ENCODE data around the gene TWSG1. TPM values are rescaled to one million over a fixed set of nuclear protein-coding genes. Genes with fewer than 3 reads are reported as not detected.
"Not testable (repeated sequence)": the region's sequence is repeated elsewhere in the genome, so short reads cannot be mapped to it uniquely, and the experiment has no call there.

Gene TWSG1
- total RNA-seq, 2 donors from 2014 or later: 30.7 to 31.4 TPM

DNA sequence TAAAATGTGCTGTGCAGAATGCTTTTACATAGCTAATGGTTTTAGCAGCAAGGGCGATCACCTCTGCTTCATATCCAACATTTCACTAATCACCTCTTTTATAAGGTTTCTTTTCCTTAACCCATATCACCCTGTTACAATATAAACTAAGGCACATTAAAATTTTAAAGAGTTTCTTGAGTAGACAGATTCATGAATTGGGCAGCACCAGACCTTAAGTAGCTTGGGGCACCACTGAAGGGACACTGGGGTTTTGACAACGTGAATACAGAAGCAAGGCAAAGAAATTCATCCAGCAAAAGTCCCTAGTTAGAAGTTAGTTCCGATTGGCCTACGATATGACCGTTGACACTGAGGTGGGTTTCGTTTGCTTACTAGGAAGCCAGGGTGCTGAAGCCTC is 96.7 kb downstream of the TWSG1 start:
- H3K4me3 Mint-ChIP-seq: no peak overlapping the region
- Histone ChIP-seq H3K9me3 (ENCODE audit: control insufficient read depth, low read length) (peaks cover 7% of the 10 kb centered on the region), H3K27me3 (ENCODE audit: control insufficient read depth, insufficient read depth, low read length, poor library complexity, severe bottlenecking) (no peaks in the 10 kb centered on the region), H3K4me3 (ENCODE audit: low read length) (no peak overlapping the region), H3K9ac (ENCODE audit: extremely low read depth, low read length, poor library complexity, severe bottlenecking) (no peak overlapping the region), H3K36me3 (ENCODE audit: control insufficient read depth, insufficient read depth, low read length) (no peaks in the 10 kb centered on the region), H3K27ac (ENCODE audit: low read depth, low read length) (no peak overlapping the region), H3K4me1 (ENCODE audit: control insufficient read depth, insufficient read depth, low read length) (no peaks in the 10 kb centered on the region)
- H3K27ac Mint-ChIP-seq: no peak overlapping the region
- peaks cover 11% of the 10 kb centered on the region for H3K9me3 Mint-ChIP-seq
- H3K4me1 Mint-ChIP-seq: peaks cover 4% of the 10 kb centered on the region
- H3K36me3 Mint-ChIP-seq (ENCODE audit: low read depth): peaks cover 3% of the 10 kb centered on the region
- TF ChIP-seq, protein P1, sequence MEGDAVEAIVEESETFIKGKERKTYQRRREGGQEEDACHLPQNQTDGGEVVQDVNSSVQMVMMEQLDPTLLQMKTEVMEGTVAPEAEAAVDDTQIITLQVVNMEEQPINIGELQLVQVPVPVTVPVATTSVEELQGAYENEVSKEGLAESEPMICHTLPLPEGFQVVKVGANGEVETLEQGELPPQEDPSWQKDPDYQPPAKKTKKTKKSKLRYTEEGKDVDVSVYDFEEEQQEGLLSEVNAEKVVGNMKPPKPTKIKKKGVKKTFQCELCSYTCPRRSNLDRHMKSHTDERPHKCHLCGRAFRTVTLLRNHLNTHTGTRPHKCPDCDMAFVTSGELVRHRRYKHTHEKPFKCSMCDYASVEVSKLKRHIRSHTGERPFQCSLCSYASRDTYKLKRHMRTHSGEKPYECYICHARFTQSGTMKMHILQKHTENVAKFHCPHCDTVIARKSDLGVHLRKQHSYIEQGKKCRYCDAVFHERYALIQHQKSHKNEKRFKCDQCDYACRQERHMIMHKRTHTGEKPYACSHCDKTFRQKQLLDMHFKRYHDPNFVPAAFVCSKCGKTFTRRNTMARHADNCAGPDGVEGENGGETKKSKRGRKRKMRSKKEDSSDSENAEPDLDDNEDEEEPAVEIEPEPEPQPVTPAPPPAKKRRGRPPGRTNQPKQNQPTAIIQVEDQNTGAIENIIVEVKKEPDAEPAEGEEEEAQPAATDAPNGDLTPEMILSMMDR (conservative IDR thresholded peaks at IDR 0.05): no peak
- 98% methylated on average over 6 of the region's 6 CpGs for WGBS, 2 experiments (ENCODE audit: insufficient coverage in 1 of 2, insufficient read length in 1 of 2)
- no peaks in the 10 kb centered on the region for H3K27me3 Mint-ChIP-seq (ENCODE audit: insufficient read depth)
- DNase-seq: no peak

DNA sequence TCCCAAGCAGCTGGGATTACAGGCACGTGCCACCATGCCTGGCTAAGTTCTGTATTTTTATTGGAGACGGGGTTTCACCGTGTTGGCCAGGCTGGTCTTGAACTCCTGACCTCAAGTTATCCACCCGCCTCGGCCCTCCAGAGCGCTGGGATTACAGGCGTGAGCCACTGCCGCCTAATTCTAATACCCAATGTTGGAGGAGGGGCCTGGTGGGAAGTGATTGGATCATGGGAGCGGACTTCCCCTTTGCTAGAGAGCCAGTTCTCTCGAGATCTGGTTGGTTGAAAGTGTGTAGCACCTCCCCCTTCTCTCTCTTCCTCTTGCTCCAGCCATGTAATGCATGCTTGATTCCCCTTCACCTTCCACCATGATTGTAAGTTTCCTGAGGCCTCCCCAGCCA is 98.5 kb downstream of the TWSG1 start:
- H3K9ac ChIP-seq (ENCODE audit: extremely low read depth, low read length, poor library complexity, severe bottlenecking): not testable (repeated sequence)

DNA sequence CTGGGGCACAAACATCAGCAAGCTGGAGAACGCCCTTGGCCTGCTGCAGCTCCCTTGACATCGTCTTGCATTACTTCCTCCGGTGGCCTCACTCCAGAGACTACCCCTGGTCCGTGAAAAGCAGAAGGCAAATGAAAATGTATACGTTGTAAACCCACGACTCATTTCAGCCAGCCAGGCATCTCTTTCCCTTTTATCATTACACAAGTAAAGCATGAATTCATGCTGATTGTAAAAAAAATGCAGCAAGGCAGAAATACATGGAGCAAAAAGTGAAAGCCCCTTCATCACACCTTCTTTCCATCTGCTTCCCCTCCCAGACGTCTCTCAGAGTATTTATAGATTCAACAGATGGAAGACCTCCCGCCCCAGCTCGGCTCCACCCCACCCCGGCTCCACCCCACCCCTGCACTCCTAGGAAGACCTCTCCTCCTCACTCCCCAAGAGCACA is 99.1 kb downstream of the TWSG1 start:
- WGBS, 2 experiments (ENCODE audit: insufficient coverage in 1 of 2, insufficient read length in 1 of 2): 86 to 88% methylated on average over 6 to 8 of the region's 10 CpGs
- Histone ChIP-seq H3K9me3 (ENCODE audit: control insufficient read depth, low read length) (peaks cover 7% of the 10 kb centered on the region), H3K27ac (ENCODE audit: low read depth, low read length) (peak overlapping the region; percentile 98), H3K36me3 (ENCODE audit: control insufficient read depth, insufficient read depth, low read length) (no peaks in the 10 kb centered on the region), H3K4me1 (ENCODE audit: control insufficient read depth, insufficient read depth, low read length) (no peaks in the 10 kb centered on the region), H3K9ac (ENCODE audit: extremely low read depth, low read length, poor library complexity, severe bottlenecking) (no peak overlapping the region), H3K4me3 (ENCODE audit: low read length) (no peak overlapping the region), H3K27me3 (ENCODE audit: control insufficient read depth, insufficient read depth, low read length, poor library complexity, severe bottlenecking) (no peaks in the 10 kb centered on the region)
- Mint-ChIP-seq H3K4me3 (no peak overlapping the region), H3K36me3 (ENCODE audit: low read depth) (peaks cover 3% of the 10 kb centered on the region), H3K27me3 (ENCODE audit: insufficient read depth) (no peaks in the 10 kb centered on the region), H3K27ac (no peak overlapping the region), H3K4me1 (peaks cover 5% of the 10 kb centered on the region), H3K9me3 (peaks cover 11% of the 10 kb centered on the region)
- DNase-seq: no peak
- TF ChIP-seq, protein P1 (conservative IDR thresholded peaks at IDR 0.05): no peak

More for the DNA sequence above, 98.5 kb downstream of the TWSG1 start:
- H3K27ac Mint-ChIP-seq; H3K9me3 ChIP-seq (ENCODE audit: control insufficient read depth, low read length); H3K4me3 Mint-ChIP-seq; H3K4me1 ChIP-seq (ENCODE audit: control insufficient read depth, insufficient read depth, low read length); H3K4me1 Mint-ChIP-seq; H3K4me3 ChIP-seq (ENCODE audit: low read length); DNase-seq; H3K27me3 Mint-ChIP-seq (ENCODE audit: insufficient read depth); H3K27me3 ChIP-seq (ENCODE audit: control insufficient read depth, insufficient read depth, low read length, poor library complexity, severe bottlenecking); H3K36me3 Mint-ChIP-seq (ENCODE audit: low read depth); H3K36me3 ChIP-seq (ENCODE audit: control insufficient read depth, insufficient read depth, low read length): not testable (repeated sequence)
- H3K27ac ChIP-seq (ENCODE audit: low read depth, low read length): peak overlapping the region; percentile 98
- WGBS, 2 experiments (ENCODE audit: insufficient coverage in 1 of 2, insufficient read length in 1 of 2): 93 to 97% methylated on average over 5 to 10 of the region's 10 CpGs
- H3K9me3 Mint-ChIP-seq: peaks cover 11% of the 10 kb centered on the region

DNA sequence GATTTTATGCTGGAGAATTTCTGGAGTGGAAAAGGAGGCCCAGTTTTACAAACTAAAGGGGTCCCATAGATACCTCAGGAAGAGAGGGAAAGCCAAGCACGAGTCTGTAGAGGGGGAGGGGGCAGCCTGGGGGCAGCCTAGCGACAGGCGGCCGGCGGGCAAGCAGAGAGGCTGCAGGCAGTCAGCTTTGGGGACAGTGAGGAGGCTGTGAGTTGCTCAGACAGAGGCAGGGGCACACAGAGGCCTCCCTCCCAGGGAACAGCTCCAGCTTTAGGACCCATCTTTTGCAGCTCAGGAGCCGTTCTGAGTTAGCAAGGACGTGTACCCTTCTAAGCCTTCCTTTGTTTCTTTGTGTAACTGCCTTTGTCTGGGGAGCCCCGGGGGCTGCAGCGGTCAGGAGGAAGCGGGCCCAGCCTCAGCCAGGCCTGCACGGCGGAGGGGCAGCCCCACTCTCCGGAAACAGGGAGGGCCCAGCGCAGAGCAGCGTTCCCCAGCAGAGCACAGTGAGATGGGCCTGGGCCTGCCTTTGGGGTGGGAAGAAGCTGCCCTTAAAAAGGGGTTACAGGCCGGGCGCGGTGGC is 99.6 kb downstream of the TWSG1 start:
- Histone ChIP-seq H3K9ac (ENCODE audit: extremely low read depth, low read length, poor library complexity, severe bottlenecking) (no peak overlapping the region), H3K9me3 (ENCODE audit: control insufficient read depth, low read length) (peaks cover 7% of the 10 kb centered on the region), H3K4me1 (ENCODE audit: control insufficient read depth, insufficient read depth, low read length) (no peaks in the 10 kb centered on the region), H3K4me3 (ENCODE audit: low read length) (no peak overlapping the region), H3K27ac (ENCODE audit: low read depth, low read length) (peak overlapping the region; percentile 98), H3K36me3 (ENCODE audit: control insufficient read depth, insufficient read depth, low read length) (no peaks in the 10 kb centered on the region), H3K27me3 (ENCODE audit: control insufficient read depth, insufficient read depth, low read length, poor library complexity, severe bottlenecking) (no peaks in the 10 kb centered on the region)
- peak; percentile 52 for DNase-seq
- peaks cover 5% of the 10 kb centered on the region for H3K4me1 Mint-ChIP-seq
- WGBS, 2 experiments (ENCODE audit: insufficient coverage in 1 of 2, insufficient read length in 1 of 2): 59 to 75% methylated on average over 10 to 18 of the region's 18 CpGs
- no peak overlapping the region for H3K4me3 Mint-ChIP-seq
- peaks cover 3% of the 10 kb centered on the region for H3K36me3 Mint-ChIP-seq (ENCODE audit: low read depth)
- H3K27ac Mint-ChIP-seq: no peak overlapping the region
- TF ChIP-seq, protein P1 (conservative IDR thresholded peaks at IDR 0.05): no peak
- H3K27me3 Mint-ChIP-seq (ENCODE audit: insufficient read depth): no peaks in the 10 kb centered on the region
- peaks cover 11% of the 10 kb centered on the region for H3K9me3 Mint-ChIP-seq

Measured in endodermal cell (in vitro differentiated cells).